HFF-Myc (cell line): ENCODE data around the gene RPL38.

ENCODE experiments used
- DNase-seq: peaks from one replicate; pipeline ENCODE4 v3.0.0-alpha.2; 2011; ENCODE audit warnings: low read depth; ENCODE audit errors: extremely low read depth
- H3K4me3 ChIP-seq: replicated peaks from 2 replicates; pipeline ENCODE4 v1.5.1; 2011; ENCODE audit warnings: low read depth, mild to moderate bottlenecking, control low read depth, low read length
- TF ChIP-seq, protein P1 (sequence below): IDR thresholded peaks from 2 replicates; pipeline ENCODE4 v1.5.1; 2012; ENCODE audit warnings: mild to moderate bottlenecking, low read depth, low read length, control low read depth; ENCODE audit errors: missing control alignments

The RPL38 gene

DNA sequence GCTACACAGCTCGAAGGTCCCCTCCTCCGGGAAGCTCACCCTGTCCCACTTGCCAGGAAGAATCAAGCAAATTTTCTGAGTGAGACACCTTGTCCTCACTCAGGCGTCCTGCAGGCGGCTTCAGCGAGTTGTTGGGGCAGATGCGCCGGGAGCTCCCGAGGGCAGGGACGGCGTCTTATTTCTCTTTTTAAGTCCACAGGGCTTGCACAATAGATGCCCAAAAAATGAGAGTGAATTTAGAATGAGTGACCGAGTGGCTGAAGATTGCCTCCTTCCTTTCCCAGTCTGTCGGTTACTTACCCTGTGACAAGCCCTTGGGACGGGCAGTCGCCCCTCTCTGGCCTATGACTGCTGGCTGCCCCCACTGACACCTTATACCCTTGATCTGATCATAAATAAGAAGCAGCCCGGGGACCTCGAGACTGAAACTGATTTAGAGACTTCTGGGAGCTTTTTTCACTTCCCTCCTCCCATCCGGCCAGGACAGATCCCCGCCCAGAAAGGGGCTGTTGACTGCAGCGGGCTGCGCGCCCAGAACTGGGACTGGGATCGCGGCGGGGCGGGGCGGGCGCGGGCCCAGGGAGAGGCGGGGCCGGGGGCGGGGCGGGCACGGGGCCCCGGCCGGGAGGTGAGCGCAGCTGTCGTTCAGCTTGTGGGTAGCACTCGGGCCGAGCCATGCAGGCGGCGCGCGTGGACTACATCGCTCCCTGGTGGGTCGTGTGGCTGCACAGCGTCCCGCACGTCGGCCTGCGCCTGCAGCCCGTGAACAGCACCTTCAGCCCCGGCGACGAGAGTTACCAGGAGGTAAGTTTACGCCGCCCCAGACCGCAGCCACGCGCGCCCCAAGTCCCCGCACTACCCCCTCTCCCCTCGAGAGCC lies 9.7 kb downstream of the RPL38 start, which contains the start of gene TTYH2:
Gene TTYH2, plus strand, starts transcription at position 659 of the 879 bp plus-strand sequence. Its CDS starts 17 bp downstream, at position 676.
- peak; percentile 71 for DNase-seq

DNA sequence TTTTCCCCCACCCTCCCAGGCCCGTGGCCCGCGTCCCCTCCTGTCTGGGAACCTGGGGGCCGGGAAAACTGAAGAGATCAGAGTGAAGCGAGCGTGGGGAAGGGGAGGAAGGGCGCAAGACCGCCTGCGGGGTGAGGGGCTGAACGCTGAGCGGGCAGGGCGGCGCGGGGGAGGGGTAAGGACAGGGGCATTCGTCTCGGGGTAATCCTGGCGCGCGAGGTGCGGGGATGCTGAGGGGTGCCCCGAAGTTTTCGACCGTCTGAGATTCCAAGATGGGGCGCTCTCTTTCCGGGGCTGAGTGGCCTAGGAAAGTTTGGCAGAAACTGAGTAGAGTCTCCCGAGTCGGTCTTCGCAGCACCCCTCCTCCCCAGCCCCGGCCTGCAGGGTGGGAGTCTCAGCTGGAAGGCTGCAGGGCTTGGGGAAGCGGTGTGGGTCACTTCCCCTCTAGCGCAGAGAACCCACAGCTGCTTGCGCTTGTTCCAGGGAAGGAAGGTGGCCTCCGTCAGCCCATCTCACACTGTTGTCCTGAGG lies 10.4 kb downstream of the RPL38 start:
- no peak for DNase-seq
- H3K4me3 ChIP-seq = peak overlapping the region; percentile 61
- TF ChIP-seq, protein P1, sequence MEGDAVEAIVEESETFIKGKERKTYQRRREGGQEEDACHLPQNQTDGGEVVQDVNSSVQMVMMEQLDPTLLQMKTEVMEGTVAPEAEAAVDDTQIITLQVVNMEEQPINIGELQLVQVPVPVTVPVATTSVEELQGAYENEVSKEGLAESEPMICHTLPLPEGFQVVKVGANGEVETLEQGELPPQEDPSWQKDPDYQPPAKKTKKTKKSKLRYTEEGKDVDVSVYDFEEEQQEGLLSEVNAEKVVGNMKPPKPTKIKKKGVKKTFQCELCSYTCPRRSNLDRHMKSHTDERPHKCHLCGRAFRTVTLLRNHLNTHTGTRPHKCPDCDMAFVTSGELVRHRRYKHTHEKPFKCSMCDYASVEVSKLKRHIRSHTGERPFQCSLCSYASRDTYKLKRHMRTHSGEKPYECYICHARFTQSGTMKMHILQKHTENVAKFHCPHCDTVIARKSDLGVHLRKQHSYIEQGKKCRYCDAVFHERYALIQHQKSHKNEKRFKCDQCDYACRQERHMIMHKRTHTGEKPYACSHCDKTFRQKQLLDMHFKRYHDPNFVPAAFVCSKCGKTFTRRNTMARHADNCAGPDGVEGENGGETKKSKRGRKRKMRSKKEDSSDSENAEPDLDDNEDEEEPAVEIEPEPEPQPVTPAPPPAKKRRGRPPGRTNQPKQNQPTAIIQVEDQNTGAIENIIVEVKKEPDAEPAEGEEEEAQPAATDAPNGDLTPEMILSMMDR = no peak

More for the DNA sequence above, 9.7 kb downstream of the RPL38 start, which contains the start of gene TTYH2:
- TF ChIP-seq, protein P1 = peak; percentile 21
- peak within 1 kb of the TSS; percentile 61 for H3K4me3 ChIP-seq

DNA sequence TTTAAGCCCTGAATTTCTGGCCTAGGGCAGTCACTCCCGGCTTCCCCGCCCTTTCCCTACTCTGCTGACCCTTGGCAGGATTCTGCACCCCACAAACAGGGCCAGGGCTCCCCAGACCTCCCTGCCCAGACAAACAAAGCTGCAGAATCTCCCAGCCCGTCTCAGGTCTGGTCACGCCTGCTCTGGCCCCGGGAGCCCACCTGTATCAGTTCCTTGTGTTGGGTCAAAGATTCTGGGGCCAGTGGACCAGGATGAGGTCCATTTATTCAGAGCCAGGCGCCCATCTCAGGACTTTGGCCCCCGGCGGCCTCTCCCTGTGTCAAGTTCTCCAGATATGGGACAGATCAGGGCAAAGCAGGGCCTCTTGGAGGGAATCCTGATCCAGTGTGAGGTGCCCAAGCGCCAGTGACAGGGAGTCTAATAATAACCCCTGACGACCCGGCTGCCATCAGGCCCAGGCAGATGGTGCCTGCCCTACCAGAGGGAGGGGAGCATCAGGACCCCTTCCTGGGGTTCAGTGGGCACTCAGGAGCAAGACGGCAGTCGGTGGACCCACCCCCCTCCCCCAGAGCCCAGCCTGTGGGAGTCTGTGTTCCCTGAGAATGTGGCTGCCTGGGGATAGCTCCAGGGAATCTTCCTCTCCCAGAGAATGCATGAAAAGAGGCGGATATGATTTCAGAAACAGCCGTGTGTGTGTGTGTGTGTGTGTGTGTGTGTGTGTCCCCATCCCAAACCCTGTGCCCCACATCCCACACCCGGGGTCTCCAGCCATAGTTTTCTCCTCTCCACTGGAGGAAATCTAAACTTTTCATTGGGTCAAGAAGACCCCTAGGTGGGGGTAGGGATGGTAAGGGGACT lies 11.2 kb downstream of the RPL38 start:
- peak overlapping the region; percentile 61 for H3K4me3 ChIP-seq
- TF ChIP-seq, protein P1 = no peak
- no peak for DNase-seq

DNA sequence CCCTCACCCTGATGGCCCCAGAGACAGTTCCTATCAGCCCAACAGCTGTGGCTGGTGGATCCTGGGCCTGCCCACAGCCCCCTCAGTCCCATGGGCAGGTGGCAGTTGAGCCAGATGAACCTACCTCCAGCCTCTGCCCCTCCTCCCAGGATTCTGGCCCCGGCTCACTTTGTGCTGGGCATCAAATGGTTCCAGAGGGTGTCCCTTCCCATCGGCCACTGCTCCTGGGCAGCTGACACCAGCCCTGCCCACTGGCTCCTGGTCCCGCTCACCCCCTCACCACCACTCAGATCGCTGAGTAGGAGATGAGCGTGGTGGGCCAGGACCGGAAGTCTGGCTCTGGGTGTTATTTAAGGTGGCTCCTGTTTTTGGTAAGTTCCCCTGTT lies 11.9 kb downstream of the RPL38 start:
- TF ChIP-seq, protein P1 = no peak
- no peak overlapping the region for H3K4me3 ChIP-seq
- no peak for DNase-seq

DNA sequence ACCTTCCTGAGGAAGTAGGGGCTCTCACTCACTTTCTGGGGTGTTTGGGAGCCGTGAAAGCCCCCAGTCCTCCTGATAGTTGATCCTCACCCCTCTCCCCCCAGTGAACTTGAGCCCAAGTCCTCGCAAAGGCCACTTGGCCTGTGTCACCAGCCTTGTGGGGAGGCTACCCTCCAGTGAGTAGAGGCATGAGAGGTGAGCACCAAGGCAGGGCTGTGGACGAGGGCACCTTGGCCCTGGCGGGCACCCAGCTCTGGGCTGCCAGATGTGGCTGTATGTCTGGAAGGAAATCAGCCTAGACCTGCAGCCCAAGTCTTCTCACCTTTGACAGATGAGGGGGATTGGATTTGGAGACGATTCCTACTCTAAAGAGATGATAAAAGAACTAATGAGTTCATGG lies 13.0 kb downstream of the RPL38 start:
- TF ChIP-seq, protein P1 = no peak
- no peak overlapping the region for H3K4me3 ChIP-seq
- DNase-seq = no peak

DNA sequence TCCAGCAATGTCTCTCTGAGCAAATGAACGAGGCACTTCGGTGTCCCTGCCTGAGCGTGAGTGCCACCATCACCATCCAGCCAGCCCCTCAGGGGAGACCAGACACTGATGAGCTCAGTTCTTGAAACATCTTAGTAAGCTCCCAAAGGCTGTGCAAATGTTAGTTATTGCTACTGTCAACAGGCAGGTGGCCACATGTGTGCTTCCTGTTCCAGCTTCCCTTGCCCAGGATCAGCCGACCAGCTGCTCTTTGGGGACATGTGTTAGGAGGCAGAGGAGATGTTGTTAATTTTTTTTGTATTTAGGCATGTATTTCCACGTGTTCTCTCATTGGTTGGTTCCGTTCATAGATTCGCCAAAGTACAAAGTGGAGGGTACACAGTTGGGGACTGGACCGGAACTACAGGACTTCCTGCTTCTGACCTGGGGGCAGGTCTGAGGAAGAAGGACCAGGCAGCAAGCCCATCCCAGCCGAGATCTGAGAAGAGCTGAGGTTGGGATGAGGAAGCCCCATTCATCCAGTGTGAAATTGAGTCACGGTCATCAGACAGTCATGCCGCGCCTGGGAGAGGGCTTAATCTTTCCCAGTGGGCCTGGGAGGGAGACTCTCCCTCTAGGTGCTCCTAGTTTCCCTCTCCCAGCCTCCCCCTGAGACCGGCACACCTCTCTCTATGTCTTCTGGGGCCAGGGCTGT lies 13.7 kb downstream of the RPL38 start:
- H3K4me3 ChIP-seq = no peak overlapping the region
- DNase-seq = no peak
- TF ChIP-seq, protein P1 = no peak
